ENCODE data around the gene ZNF516. TPM values are rescaled to one million over a fixed set of nuclear protein-coding genes. Genes with fewer than 3 reads are reported as not detected.

ZNF516 gene
- total and polyA plus RNA-seq, 2 experiments from 2014 or later, result 17.0 to 78.6 TPM

GRCh38 chr18:76437011-76437410, 58.0 kb downstream of the ZNF516 start:
- no peak for TF ChIP-seq CTCF (IDR thresholded peaks at IDR 0.05; ENCODE audit: low read depth, low read length)
- Histone ChIP-seq H3K4me1 (ENCODE audit: low read depth) (no peaks in the 10 kb centered on the region), H3K27me3 (no peaks in the 10 kb centered on the region), H3K4me3 (no peak overlapping the region), H3K36me3 (peaks cover 18% of the 10 kb centered on the region), H3K27ac (no peak overlapping the region), H3K9me3 (ENCODE audit: low read depth) (no peaks in the 10 kb centered on the region)
- no peak for DNase-seq (ENCODE audit: low read depth in 1 of 2, low spot score in 1 of 2)

GRCh38 chr18:76436342-76436741, 58.7 kb downstream of the ZNF516 start:
- Histone ChIP-seq H3K4me3 (no peak overlapping the region), H3K27ac (no peak overlapping the region), H3K9me3 (ENCODE audit: low read depth) (no peaks in the 10 kb centered on the region), H3K36me3 (peaks cover 14% of the 10 kb centered on the region), H3K27me3 (no peaks in the 10 kb centered on the region), H3K4me1 (ENCODE audit: low read depth) (no peaks in the 10 kb centered on the region)
- no peak for DNase-seq (ENCODE audit: low read depth in 1 of 2, low spot score in 1 of 2)
- no peak for TF ChIP-seq CTCF (IDR thresholded peaks at IDR 0.05; ENCODE audit: low read depth, low read length)

GRCh38 chr18:76435316-76435989, 59.6 kb downstream of the ZNF516 start:
- Histone ChIP-seq H3K9me3 (ENCODE audit: low read depth) (no peaks in the 10 kb centered on the region), H3K27me3 (no peaks in the 10 kb centered on the region), H3K27ac (no peak overlapping the region), H3K36me3 (peaks cover 9% of the 10 kb centered on the region), H3K4me3 (no peak overlapping the region), H3K4me1 (ENCODE audit: low read depth) (no peaks in the 10 kb centered on the region)
- TF ChIP-seq CTCF (IDR thresholded peaks at IDR 0.05; ENCODE audit: low read depth, low read length), result no peak
- DNase-seq (ENCODE audit: low read depth in 1 of 2, low spot score in 1 of 2), result no peak

- no peak for DNase-seq (ENCODE audit: low read depth in 1 of 2, low spot score in 1 of 2)
- Histone ChIP-seq H3K4me1 (ENCODE audit: low read depth) (no peaks in the 10 kb centered on the region), H3K27me3 (no peaks in the 10 kb centered on the region), H3K27ac (no peak overlapping the region), H3K9me3 (ENCODE audit: low read depth) (no peaks in the 10 kb centered on the region), H3K4me3 (no peak overlapping the region), H3K36me3 (no peaks in the 10 kb centered on the region)
- TF ChIP-seq CTCF (IDR thresholded peaks at IDR 0.05; ENCODE audit: low read depth, low read length), result no peak
These were observed 60.6 kb downstream of the ZNF516 start for GRCh38 chr18:76434452-76434851.

- Histone ChIP-seq H3K9me3 (ENCODE audit: low read depth) (no peaks in the 10 kb centered on the region), H3K27ac (no peak overlapping the region), H3K4me3 (no peak overlapping the region), H3K4me1 (ENCODE audit: low read depth) (no peaks in the 10 kb centered on the region), H3K36me3 (no peaks in the 10 kb centered on the region), H3K27me3 (no peaks in the 10 kb centered on the region)
- DNase-seq (ENCODE audit: low read depth in 1 of 2, low spot score in 1 of 2), result no peak
- no peak for TF ChIP-seq CTCF (IDR thresholded peaks at IDR 0.05; ENCODE audit: low read depth, low read length)
These were observed 61.3 kb downstream of the ZNF516 start for GRCh38 chr18:76433788-76434187.
